ENCODE results near the gene CD3E. TPM values are rescaled to one million over a fixed set of nuclear protein-coding genes. Genes with fewer than 3 reads are reported as not detected.

CD3E gene
- total RNA-seq, 1 donor from 2014 or later = not detected

DNA sequence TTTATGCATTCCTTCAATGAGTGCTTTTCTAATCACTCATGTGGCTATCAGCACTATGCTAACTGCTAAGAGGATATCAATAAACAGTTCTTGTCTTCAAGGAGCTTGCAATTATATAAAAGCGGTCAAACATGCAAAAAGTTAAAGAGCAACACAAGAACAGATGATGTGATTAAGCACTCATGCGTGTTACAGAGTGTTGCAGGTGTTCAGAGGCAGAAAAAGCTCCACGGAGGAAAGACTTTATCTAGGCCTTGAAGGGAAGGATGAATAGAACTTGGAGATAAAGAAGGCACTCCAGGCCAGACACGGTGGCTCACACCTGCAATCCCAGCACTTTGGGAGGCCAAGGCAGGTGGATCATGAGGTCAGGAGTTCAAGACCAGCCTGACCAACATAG, 13.6 kb downstream of the CD3E start:
- DNase-seq (ENCODE audit: low read depth, low spot score) = no peak
- TF ChIP-seq, protein P1, sequence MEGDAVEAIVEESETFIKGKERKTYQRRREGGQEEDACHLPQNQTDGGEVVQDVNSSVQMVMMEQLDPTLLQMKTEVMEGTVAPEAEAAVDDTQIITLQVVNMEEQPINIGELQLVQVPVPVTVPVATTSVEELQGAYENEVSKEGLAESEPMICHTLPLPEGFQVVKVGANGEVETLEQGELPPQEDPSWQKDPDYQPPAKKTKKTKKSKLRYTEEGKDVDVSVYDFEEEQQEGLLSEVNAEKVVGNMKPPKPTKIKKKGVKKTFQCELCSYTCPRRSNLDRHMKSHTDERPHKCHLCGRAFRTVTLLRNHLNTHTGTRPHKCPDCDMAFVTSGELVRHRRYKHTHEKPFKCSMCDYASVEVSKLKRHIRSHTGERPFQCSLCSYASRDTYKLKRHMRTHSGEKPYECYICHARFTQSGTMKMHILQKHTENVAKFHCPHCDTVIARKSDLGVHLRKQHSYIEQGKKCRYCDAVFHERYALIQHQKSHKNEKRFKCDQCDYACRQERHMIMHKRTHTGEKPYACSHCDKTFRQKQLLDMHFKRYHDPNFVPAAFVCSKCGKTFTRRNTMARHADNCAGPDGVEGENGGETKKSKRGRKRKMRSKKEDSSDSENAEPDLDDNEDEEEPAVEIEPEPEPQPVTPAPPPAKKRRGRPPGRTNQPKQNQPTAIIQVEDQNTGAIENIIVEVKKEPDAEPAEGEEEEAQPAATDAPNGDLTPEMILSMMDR (conservative IDR thresholded peaks at IDR 0.05) = no peak
- Mint-ChIP-seq H3K4me3 (no peak overlapping the region), H3K27me3 (ENCODE audit: low read depth) (peaks cover 24% of the 10 kb centered on the region), H3K27ac (ENCODE audit: unreplicated experiment) (no peak overlapping the region), H3K4me1 (peaks cover 20% of the 10 kb centered on the region), H3K9me3 (peaks cover 5% of the 10 kb centered on the region), H3K36me3 (ENCODE audit: low read depth) (no peaks in the 10 kb centered on the region)

DNA sequence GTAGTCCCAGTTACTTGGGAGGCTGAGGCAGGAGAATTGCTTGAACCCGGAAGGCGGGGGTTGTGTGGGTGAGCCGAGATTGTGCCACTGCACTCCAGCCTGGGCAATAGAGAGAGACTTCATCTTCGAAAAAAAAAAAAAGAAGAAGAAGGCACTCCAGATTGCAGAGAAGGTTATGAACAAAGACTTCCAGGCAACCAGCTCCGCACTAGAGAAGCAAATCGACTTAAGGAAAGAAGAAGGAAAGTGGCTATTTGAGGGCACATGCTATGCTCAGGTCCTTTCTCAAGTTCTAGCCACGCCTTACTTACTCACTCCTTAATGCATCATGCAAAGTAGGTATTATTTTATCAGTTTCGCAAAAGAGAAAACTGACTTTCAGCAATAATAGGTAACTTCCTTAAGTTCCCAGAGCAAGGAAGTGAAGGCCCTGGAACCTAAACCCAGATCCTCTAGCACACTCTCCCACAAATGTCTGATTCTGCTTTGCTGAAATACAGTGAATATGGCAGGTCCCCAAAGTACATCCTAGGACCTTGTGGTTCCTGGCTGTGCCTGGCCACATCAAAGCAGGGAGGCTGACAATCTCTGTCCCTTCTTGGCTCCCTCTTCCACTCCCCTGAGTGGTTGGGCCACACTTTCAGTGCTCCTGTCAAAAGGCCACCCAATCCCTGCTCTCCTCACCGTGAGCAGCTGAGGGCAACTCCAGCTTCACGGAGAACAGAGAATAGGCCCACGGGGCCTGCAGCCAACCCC, 14.2 kb downstream of the CD3E start:
- no peak overlapping the region for H3K27ac Mint-ChIP-seq (ENCODE audit: unreplicated experiment)
- peaks cover 20% of the 10 kb centered on the region for H3K4me1 Mint-ChIP-seq
- peaks cover 7% of the 10 kb centered on the region for H3K9me3 Mint-ChIP-seq
- no peaks in the 10 kb centered on the region for H3K36me3 Mint-ChIP-seq (ENCODE audit: low read depth)
- TF ChIP-seq, protein P1 (conservative IDR thresholded peaks at IDR 0.05) = no peak
- H3K27me3 Mint-ChIP-seq (ENCODE audit: low read depth) = peaks cover 21% of the 10 kb centered on the region
- DNase-seq (ENCODE audit: low read depth, low spot score) = no peak
- no peak overlapping the region for H3K4me3 Mint-ChIP-seq

GRCh38 chr11:118319337-118319707, 14.8 kb downstream of the CD3E start:
- no peak for DNase-seq (ENCODE audit: low read depth, low spot score)

DNA sequence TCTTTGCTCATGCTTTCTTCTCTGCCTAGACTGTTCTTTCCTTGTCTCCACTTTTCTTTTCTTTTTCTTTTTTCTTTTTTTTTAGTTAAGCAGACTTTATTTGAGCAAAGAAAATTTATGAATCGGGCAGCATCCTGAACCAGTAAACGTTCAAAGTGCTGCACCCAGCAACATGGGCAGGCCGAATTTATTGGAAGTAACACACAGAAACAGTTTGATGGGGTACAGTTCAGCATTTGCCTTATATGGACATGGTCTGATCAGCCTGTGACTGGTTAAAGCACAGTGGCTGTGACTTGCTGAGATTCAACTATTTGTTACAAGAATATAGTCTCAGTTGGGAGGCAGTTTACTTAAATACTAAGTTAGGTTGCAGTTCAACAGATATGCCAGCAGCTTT, 16.0 kb downstream of the CD3E start:
- Mint-ChIP-seq H3K4me1 (peaks cover 18% of the 10 kb centered on the region), H3K9me3 (peaks cover 7% of the 10 kb centered on the region), H3K4me3 (no peak overlapping the region), H3K27me3 (ENCODE audit: low read depth) (peaks cover 16% of the 10 kb centered on the region), H3K36me3 (ENCODE audit: low read depth) (no peaks in the 10 kb centered on the region), H3K27ac (ENCODE audit: unreplicated experiment) (no peak overlapping the region)
- TF ChIP-seq, protein P1 (conservative IDR thresholded peaks at IDR 0.05) = no peak
- no peak for DNase-seq (ENCODE audit: low read depth, low spot score)

More at GRCh38 chr11:118319337-118319707, 14.8 kb downstream of the CD3E start:
- Mint-ChIP-seq H3K36me3 (ENCODE audit: low read depth) (no peaks in the 10 kb centered on the region), H3K27me3 (ENCODE audit: low read depth) (peaks cover 19% of the 10 kb centered on the region), H3K9me3 (peaks cover 7% of the 10 kb centered on the region), H3K4me1 (peaks cover 20% of the 10 kb centered on the region), H3K4me3 (no peak overlapping the region), H3K27ac (ENCODE audit: unreplicated experiment) (peak overlapping the region; percentile 29)
- TF ChIP-seq, protein P1 (conservative IDR thresholded peaks at IDR 0.05) = no peak

GRCh38 chr11:118321386-118322082, 17.0 kb downstream of the CD3E start:
- no peak for DNase-seq (ENCODE audit: low read depth, low spot score)
- Mint-ChIP-seq H3K9me3 (peaks cover 7% of the 10 kb centered on the region), H3K36me3 (ENCODE audit: low read depth) (no peaks in the 10 kb centered on the region), H3K4me1 (peaks cover 8% of the 10 kb centered on the region), H3K27me3 (ENCODE audit: low read depth) (peaks cover 20% of the 10 kb centered on the region), H3K27ac (ENCODE audit: unreplicated experiment) (no peak overlapping the region), H3K4me3 (no peak overlapping the region)
- TF ChIP-seq, protein P1 (conservative IDR thresholded peaks at IDR 0.05) = no peak
